HG03066 (cell line): ENCODE results near the gene NOG.

Experiments used
- ATAC-seq: cut with Tn5 transposase; IDR thresholded peaks from one replicate; pipeline ENCODE4 v1.9.1; 2021; ENCODE audit warnings: low read depth; ENCODE audit not compliant: unreplicated experiment

Gene NOG

DNA sequence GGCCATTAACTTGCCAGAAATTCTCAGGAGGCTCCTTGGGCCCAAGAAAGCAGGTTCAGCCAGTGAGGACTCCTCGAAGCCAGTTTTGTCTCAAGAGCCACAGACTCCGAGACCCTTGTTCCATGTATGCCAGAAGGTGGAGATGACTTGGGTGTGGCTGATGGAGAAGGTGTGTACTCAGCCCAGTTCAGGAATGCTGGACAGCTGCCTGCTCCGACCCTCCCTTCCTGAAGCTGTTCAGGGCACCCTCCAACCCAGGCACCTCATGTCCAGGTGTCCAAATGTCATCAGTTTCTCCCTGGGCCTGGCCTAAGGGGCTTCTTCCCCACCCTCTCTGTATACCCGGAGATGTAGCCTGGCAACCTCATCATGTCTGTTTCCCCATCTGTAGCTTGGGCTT is 40.2 kb downstream of the NOG start:
- no peak for ATAC-seq

DNA sequence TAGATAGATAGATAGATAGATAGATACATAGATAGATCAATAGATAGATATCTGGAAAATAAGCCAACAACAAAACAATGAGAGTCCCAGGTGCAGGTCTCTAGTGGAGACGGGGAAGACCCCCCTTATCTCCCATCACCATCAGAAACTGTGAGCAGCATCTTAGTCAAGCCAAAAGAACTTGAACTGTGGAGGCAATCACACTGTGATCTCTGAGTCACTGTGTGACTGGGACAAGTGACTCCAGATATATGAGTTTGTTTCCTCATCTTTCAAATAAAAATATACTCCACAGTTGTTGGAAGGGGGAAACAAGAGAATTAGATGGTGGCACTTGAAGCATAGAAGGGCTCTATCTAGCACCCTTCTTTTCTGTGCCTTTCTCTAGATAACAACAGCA is 42.1 kb downstream of the NOG start:
- no peak for ATAC-seq

DNA sequence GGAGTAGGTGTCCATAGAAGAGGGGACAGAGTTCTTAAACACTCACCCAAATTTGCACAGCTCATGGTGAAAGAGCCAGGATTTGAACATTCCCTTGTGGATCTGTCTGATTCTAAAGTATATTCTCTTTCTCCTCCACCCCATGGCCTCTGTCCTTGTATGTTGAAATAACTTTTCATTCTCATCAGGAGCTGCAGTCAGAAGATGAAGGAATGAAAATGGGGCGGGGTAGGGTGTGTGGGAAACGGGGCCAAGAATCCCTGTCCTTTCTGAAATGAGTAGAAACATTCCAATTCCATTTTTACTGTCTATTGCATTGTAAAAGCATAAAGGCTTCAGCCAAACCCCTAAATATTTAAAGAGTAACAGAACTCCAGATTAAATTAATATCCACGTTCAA is 42.8 kb downstream of the NOG start:
- ATAC-seq: no peak

DNA sequence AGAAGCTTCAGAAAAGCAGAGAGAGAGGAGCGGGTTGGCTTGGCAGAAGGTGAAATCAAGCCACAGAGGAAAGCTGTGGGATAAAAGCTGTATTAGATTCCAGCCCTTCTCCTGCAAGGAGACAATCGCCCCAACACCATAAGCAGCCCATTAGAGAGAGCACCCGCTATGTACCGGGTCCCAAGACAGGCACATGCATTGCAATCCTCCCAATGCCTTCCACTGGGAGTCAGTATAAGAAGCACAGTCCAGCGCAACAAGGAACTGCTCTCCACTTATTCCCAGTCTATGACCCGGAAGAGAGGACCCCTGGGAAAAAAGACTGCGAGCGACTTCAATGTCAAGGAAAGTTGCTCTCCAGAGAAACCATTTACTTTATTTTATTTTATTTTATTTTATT is 43.8 kb downstream of the NOG start:
- no peak for ATAC-seq

DNA sequence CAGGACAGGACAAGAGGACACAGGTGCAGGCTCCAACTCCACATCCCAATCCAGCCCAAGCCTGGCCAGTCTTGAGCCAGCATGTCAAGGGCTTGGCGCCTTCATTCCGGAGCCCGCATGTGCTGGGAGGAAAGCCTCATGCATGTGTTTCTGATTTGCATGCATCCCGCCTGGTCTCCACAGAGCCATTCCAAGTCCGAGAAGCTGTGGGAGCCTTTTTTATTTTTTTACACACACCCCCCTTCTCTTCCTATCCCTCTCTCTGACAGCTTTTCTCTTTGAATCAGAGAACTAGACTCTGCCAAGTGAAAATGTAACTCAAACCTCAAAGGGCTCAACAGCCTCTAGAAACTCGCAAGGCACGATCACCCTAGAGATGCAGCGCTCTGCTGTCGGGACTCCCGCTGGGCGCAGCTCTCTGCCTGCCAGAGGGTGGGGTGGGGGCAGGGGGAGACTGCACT is 45.1 kb downstream of the NOG start:
- no peak for ATAC-seq

DNA sequence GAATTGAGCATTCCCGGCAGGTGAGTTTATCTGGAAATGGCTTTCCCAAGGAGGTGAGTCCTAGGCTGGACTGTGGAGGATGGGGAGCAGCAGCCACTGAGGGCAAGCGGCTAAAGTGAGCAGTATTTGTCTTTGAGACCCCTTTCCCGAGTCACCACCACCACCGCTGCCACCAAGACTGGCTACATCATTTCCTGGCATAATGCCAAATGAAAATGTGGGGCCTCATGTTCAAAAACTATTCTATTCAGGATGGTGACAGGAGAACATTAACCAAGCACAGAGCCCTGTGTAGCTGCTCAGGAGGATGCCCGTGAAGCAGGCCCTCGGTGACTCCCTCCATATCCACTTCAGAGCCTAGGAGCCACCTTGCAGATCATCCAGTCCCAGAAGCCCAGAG is 46.0 kb downstream of the NOG start:
- no peak for ATAC-seq

DNA sequence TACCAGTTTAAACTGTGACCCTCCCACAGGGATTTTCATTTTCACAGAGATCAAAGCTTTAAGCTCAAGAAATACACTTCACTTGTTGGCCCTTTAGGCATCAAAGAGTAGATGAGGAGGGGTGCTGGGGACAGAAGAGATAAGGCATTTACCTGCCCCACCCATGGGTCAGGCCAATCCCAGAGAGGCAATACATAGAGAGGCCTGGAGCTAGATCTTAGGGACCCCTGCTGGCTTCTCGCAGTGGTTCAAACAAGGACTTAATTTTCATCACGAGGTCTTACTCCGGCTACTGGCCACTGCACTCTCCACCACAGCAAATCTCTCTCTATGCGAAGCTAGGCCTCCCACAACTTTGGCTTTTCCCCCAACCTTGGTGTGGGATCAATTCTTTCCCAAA is 46.6 kb downstream of the NOG start:
- ATAC-seq: no peak

DNA sequence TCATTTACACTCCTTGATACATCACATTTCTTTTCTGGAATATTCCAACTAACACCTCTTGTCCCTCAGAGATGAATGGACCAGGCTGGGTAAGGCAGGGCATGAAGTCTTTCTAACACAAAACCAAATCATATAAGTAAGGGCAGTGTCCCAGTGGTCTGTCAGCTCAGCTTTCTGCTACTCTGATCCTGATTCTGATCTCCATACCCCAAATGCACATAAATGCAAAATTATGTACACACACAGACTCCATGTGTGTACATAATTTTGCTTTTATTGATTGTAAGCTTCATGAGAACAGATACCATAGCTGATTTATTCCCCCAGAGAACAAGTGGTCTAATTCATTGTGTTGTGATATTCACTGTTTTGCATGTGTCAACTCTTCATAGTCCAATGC is 47.9 kb downstream of the NOG start:
- no peak for ATAC-seq

DNA sequence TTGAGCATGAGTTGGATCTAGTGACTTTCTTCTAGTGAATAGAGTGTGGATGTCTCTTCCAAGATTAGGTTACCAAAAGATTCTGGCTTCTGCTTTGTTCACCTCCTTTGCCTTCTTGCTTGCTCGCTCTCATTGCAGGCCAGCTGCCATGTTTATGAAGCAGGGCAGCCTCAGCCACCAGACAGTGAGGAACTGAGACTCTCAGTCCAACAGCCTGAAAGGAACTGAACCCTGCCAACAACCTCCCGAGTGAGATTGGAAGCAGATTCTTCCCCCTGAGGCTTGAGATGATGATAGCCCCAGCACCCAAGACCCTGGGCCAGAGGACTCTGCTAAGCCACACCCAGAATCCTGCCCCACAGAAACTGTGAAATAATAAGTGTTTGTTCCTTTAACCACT is 48.4 kb downstream of the NOG start:
- no peak for ATAC-seq

DNA sequence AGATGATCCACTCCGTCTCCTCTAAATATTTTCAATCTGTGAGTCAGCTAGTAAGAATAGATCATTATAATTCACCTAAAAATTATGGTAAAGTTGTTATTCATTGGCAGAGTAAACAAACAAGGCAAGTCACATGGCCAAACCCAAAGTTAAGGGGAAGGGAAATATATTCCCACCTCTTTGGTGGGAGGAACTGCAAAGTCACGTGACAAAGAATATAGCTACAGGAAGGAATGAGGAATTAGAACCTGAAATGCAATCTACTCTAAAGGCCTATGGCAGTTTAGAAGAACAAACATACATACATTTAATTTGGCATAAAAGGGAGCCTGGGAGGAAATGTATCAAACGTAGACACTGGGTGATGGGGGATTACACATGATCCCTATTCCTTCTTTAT is 48.9 kb downstream of the NOG start:
- ATAC-seq: no peak
